T-helper 2 cell treated with Interferon-gamma antibody and Interleukin-4, amounts not matched to agents 5 μg/mL and 100 μg/mL, for 36 hours (primary cell): ENCODE results near the gene LIN7B.
"Not testable (repeated sequence)": the region's sequence is repeated elsewhere in the genome, so short reads cannot be mapped to it uniquely, and the experiment has no call there.

Source experiments
- DNase-seq: peaks from one replicate; pipeline ENCODE4 v3.0.0; 2021; ENCODE audit warnings: low spot score
- H3K27ac Mint-ChIP-seq: one replicate; pipeline ENCODE4 v1.8.0; 2021; ENCODE audit warnings: mild to moderate bottlenecking, mixed read lengths
- H3K27me3 Mint-ChIP-seq: one replicate; pipeline ENCODE4 v1.8.0; 2021; ENCODE audit warnings: low read depth, mixed read lengths
- H3K36me3 Mint-ChIP-seq: one replicate; pipeline ENCODE4 v1.8.0; 2021; ENCODE audit warnings: low read depth, mixed read lengths
- H3K4me1 Mint-ChIP-seq: one replicate; pipeline ENCODE4 v1.8.0; 2021; ENCODE audit warnings: low read depth, mixed read lengths
- H3K4me3 Mint-ChIP-seq: one replicate; pipeline ENCODE4 v1.8.0; 2022; ENCODE audit warnings: mild to moderate bottlenecking, moderate library complexity, mixed read lengths
- H3K9me3 Mint-ChIP-seq: one replicate; pipeline ENCODE4 v1.8.0; 2021; ENCODE audit warnings: mixed read lengths

LIN7B gene

DNA sequence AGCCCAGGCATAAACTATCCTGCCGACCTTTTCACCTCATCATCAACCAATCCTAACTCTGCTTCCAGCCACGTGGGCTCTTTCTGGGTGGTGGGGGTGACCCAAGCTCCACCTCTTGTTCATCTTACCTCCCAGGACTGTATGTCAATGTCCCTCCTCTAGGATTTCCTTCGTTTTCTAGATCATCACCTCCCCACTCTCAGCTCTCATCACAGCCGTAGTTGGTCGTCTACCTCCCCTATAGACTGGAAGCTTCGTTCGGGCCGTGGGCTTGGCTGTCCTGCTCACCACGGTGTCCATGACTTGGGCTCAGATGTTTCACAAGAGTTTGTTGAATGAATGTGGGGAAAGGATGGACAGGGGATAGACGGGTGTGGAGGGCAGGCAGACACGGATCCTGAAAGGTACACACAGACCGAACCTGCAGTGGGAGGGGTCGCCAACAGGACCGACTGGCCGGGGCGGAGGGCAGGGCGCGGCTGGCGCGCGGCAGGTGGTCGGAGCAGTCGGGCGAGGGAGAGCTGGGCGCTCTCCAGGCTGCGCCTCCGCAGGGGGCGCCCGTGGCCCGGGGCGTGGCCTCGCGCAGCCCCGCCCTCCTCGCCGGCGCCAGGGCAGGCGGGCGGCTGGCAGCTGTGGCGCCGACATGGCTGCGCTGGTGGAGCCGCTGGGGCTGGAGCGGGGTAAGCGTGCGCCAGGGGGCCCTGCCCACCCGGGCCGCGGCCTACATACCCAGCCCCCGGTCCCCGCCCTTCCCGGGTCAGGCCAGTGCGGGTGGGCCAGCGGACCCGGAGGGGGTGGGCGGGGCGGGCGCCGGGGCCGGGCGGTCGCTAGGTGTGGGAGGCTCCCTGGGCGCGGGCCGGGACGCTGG is at the start of gene LIN7B:
LIN7B (plus strand) TSS at position 609 of the 868 bp plus-strand sequence; CDS start at position 644, 35 bp downstream.
- Mint-ChIP-seq H3K4me3 (peak within 1 kb of the TSS; percentile 86), H3K36me3 (peaks cover 5% of the 10 kb centered on the region), H3K27ac (peak within 1 kb of the TSS; percentile 51), H3K4me1 (peaks cover 29% of the 10 kb centered on the region), H3K9me3 (no peaks in the 10 kb centered on the region), H3K27me3 (no peaks in the 10 kb centered on the region)
- peak; percentile 81 for DNase-seq

DNA sequence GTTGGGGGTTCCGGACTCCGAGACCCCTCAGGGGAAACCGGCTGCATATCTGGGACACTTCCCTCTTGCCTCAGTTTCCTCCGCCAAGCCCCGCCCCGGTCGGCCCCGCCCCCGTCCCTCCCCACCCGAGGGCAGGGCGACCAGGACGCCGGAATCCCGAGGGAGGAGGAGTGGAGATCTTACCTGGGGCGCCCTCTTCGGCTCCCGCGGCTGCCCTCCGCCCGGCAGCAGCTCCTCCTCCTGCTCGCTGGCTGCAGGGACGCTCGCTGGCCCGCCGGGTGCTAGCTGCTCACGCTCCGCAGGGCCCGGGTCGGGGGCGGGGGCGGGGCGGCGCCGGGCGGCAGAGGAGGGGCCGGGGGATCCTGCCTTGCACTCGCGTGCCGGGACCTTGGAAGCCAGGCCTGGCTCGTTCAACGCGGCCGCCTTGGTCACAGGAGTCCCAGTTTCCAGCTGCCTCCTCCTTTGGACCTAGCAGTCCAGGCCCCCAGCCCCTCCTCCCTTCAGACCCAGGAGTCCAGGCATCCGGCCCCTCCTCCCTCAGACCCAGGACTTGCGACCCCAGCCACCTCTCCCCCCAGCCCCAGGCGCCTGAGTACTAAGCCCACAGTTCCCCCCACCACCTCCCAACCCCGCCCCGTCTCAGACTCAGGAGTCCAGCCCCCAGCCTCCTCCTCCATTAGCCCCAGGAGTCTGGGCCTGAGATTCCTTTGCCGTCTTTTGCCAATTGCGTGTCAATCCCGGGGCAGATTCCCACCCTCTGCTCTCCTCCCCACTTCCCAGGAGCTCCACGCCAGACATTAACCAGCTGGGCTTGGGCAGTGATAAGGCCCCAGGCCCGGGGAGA is 49.2 kb upstream of the LIN7B start, which contains the start of gene NTF4:
NTF4 (minus strand) TSS at position 51 of the 844 bp plus-strand sequence. CDS start 2,821 bp downstream, outside the sequence.
- Mint-ChIP-seq H3K4me1 (no peaks in the 10 kb centered on the region), H3K27ac (no peak within 1 kb of the TSS), H3K9me3 (no peaks in the 10 kb centered on the region), H3K36me3 (no peaks in the 10 kb centered on the region), H3K4me3 (no peak within 1 kb of the TSS), H3K27me3 (peaks cover 68% of the 10 kb centered on the region)
- DNase-seq: no peak

DNA sequence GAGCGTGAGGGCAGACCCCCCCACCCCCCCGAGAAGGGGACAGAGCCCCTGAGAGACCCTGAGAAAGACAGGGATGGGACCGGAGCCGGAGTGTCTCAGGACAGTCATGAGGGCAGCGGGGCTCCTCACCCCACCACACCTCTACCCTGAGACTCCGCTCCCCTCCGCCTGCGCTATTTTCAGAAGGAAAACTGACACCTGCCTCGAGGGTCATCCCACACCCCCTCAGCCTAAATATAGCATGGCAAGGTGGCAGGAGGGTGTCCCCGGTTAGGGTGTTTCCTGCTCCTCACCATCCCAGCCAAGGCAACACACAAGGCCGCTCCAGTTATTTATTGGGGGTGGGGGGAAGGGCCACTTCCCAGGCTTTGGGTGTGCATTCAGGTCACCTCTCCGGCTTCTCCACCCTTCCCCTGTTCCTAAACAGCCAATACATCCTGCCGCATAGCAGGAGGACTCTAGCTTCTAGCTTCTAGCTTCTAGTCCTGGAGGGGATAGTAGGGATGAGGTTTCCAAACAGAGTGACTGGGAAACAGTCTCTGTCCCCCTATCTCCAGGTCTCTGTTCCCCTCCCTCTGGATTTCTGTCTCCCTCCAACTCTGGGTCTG is 48.2 kb upstream of the LIN7B start:
- Mint-ChIP-seq H3K9me3 (no peaks in the 10 kb centered on the region), H3K27me3 (peaks cover 68% of the 10 kb centered on the region), H3K27ac (no peak overlapping the region), H3K4me1 (no peaks in the 10 kb centered on the region), H3K4me3 (no peak overlapping the region), H3K36me3 (no peaks in the 10 kb centered on the region)
- DNase-seq: no peak

- Mint-ChIP-seq H3K27me3 (peaks cover 68% of the 10 kb centered on the region), H3K4me1 (no peaks in the 10 kb centered on the region), H3K36me3 (no peaks in the 10 kb centered on the region), H3K9me3 (no peaks in the 10 kb centered on the region), H3K4me3 (no peak overlapping the region), H3K27ac (no peak overlapping the region)
- DNase-seq: no peak
Measured at GRCh38 chr19:49067554-49067953, 46.6 kb upstream of the LIN7B start.

DNA sequence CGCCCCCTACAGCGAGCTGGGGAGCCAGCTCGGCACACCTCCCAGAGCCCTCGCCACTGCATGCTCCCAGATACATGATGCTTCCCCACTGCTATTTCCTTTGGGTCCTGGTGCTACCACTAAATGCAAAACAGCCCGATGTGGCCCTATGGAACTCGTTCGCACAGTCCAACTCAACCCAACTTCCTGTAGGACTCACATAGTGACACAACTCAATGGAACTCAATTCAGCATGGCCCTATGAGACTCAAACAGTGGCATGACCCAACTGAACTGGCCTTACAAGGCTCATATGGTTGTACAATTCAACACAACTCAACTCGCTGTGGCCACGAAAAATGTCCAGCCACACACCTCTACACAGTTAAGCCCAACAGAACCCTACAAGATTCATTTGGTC is 45.1 kb upstream of the LIN7B start:
- Mint-ChIP-seq H3K4me1 (no peaks in the 10 kb centered on the region), H3K27me3 (peaks cover 73% of the 10 kb centered on the region), H3K27ac (no peak overlapping the region), H3K4me3 (no peak overlapping the region), H3K36me3 (no peaks in the 10 kb centered on the region), H3K9me3 (no peaks in the 10 kb centered on the region)
- DNase-seq: no peak

- Mint-ChIP-seq H3K27ac (no peak overlapping the region), H3K36me3 (no peaks in the 10 kb centered on the region), H3K4me1 (no peaks in the 10 kb centered on the region), H3K4me3 (no peak overlapping the region), H3K27me3 (peaks cover 69% of the 10 kb centered on the region), H3K9me3 (no peaks in the 10 kb centered on the region)
- DNase-seq: no peak
Measured at GRCh38 chr19:49070416-49070815, 43.8 kb upstream of the LIN7B start.

DNA sequence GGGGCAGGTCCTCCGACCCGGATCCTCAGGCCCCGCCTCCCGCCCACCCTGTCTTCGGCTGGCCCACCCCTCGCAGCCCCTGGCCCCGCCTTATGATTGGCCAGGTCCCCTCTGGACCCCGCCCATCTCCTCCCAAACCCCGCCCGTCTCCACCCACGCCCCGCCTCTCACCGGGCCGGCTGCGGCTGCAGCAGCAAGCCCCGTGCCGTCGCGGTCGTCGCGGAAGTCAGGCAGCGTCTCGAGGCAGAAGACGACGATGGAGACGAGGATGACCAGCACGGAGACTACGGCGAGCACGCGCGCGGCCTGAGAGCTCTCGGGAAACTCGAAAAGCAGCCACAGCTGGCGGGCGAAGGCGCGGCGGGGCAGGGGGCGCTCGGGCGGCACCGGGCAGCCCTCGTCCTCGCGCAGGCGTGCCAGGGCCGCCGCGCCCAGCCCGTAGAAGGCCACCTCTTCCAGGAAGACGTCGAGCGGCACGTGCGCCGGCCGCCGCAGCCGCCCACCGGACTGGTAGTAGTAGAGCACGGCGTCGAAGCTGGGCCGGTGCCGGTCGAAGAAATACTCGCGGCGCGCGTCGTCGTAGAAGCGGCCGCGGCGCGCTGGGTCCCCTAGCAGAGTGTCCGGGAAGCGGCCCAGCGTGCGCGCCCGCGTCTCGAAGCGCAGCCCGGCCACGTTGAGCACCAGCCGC is 42.2 kb upstream of the LIN7B start:
- Mint-ChIP-seq H3K4me3 (no peak overlapping the region), H3K4me1 (no peaks in the 10 kb centered on the region)
- no peak for DNase-seq

GRCh38 chr19:49073514-49074378 is 40.4 kb upstream of the LIN7B start:
- H3K4me1 Mint-ChIP-seq: no peaks in the 10 kb centered on the region
- H3K36me3 Mint-ChIP-seq: no peaks in the 10 kb centered on the region
- H3K4me3 Mint-ChIP-seq: no peak overlapping the region
- no peak for DNase-seq
- no peak overlapping the region for H3K27ac Mint-ChIP-seq
- H3K9me3 Mint-ChIP-seq: no peaks in the 10 kb centered on the region
- peaks cover 44% of the 10 kb centered on the region for H3K27me3 Mint-ChIP-seq

More for the DNA sequence above, 42.2 kb upstream of the LIN7B start:
- H3K27me3 Mint-ChIP-seq: peaks cover 54% of the 10 kb centered on the region
- H3K27ac Mint-ChIP-seq: no peak overlapping the region
- H3K36me3 Mint-ChIP-seq: no peaks in the 10 kb centered on the region
- H3K9me3 Mint-ChIP-seq: no peaks in the 10 kb centered on the region

DNA sequence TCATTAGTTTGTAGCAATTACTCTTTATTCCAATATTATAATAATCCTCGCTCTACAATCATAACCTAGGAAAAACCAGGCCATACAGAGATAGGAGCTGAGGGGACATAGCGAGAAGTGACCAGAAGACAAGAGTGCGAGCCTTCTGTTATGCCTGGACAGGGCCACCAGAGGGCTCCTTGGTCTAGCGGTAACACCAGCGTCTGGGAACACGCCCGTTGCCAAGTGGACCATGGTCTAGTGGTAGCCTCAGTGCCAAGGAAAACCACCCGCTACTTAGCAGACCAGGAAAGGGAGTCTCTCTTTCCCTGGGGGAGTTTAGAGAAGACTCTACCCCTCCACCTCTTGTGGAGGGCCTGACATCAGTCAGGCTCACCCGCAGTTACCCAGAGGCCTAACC is 39.3 kb upstream of the LIN7B start:
- peaks cover 35% of the 10 kb centered on the region for H3K27me3 Mint-ChIP-seq
- DNase-seq: peak; percentile 15
- H3K4me3 Mint-ChIP-seq, H3K27ac Mint-ChIP-seq, H3K4me1 Mint-ChIP-seq, H3K9me3 Mint-ChIP-seq, H3K36me3 Mint-ChIP-seq: not testable (repeated sequence)

DNA sequence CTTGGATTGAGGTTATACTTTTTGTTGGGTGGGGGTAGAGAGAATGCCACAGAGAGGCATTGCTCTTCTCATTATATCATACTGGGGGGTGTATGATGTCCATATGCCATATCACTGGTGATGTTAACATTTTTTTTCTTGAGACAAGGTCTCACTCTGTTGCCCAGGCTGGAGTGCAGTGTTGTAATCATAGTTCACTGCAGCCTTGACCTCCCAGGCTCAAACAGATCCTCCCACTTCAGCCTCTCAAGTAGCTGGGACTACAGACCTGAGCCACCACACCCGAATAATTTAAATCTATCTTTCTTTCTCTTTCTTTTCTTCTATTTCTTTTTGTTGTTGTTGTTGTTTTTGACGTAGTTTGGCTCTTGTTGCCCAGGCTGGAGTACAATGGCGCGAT is 33.8 kb upstream of the LIN7B start:
- Mint-ChIP-seq H3K4me3 (no peak overlapping the region), H3K27me3 (peaks cover 2% of the 10 kb centered on the region), H3K9me3 (no peaks in the 10 kb centered on the region), H3K4me1 (peaks cover 3% of the 10 kb centered on the region), H3K27ac (no peak overlapping the region), H3K36me3 (no peaks in the 10 kb centered on the region)
- DNase-seq: no peak

DNA sequence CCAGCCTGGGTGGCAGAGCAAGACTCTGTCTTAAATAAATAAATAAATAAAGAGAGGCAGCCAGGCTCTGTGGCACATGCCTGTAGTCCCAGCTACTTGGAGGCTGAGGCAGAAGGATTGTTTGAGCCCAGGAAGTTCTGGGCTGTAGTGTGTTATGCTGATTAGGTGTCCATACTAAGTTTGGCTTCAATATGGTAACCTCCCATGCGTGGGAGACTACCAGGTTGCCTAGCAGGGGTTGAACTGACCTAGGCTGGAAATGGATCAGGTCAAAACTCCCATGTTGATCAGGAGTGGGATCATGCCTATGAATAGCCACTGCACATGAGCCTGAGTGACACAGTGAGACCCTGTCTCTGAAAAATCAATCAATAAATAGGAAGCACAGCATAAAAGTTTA is 32.9 kb upstream of the LIN7B start:
- Mint-ChIP-seq H3K27ac (no peak overlapping the region), H3K27me3 (peaks cover 2% of the 10 kb centered on the region), H3K4me3 (no peak overlapping the region), H3K4me1 (peaks cover 6% of the 10 kb centered on the region), H3K9me3 (no peaks in the 10 kb centered on the region), H3K36me3 (peaks cover 5% of the 10 kb centered on the region)
- no peak for DNase-seq

- H3K4me3 Mint-ChIP-seq: peak overlapping the region; percentile 97
- peaks cover 20% of the 10 kb centered on the region for H3K36me3 Mint-ChIP-seq
- peak overlapping the region; percentile 88 for H3K27ac Mint-ChIP-seq
- no peak for DNase-seq
- no peaks in the 10 kb centered on the region for H3K9me3 Mint-ChIP-seq
- peaks cover 2% of the 10 kb centered on the region for H3K27me3 Mint-ChIP-seq
- H3K4me1 Mint-ChIP-seq: peaks cover 21% of the 10 kb centered on the region
Measured at GRCh38 chr19:49084206-49085019, 29.8 kb upstream of the LIN7B start.
